Natural killer cell treated with Interleukin-12 subunit alpha and Interleukin-12 subunit beta and Interleukin-15 and Interleukin-18, amount 100 ng/mL, for 72 hours (primary cell): ENCODE data around the gene C14orf180. TPM values are rescaled to one million over a fixed set of nuclear protein-coding genes. Genes with fewer than 3 reads are reported as not detected.

ENCODE experiments used
- ATAC-seq, 2 donors: fragments of 150-1000 bp; cut with Tn5 transposase in 1 of 2; sonication (Bioruptor Pico), chemical (Tn5 transposase) in 1 of 2; 2 replicates each; pipeline ENCODE4 v1.10.0; 2021
- DNase-seq: peaks from one replicate; pipeline ENCODE4 v3.0.0; 2022; ENCODE audit warnings: low spot score
- H3K27ac Mint-ChIP-seq, 2 donors: 1 replicate in 1 of 2; 2 replicates in 1 of 2; pipeline ENCODE4 v1.8.0; 2022; ENCODE audit warnings: mixed read lengths in 2 of 2, mild to moderate bottlenecking in 1 of 2, moderate library complexity in 1 of 2
- H3K27me3 Mint-ChIP-seq, 2 donors: 1 replicate in 1 of 2; 2 replicates in 1 of 2; pipeline ENCODE4 v1.8.0; 2022; ENCODE audit warnings: mixed read lengths in 2 of 2
- H3K36me3 Mint-ChIP-seq: one replicate; pipeline ENCODE4 v1.8.0; 2022; ENCODE audit warnings: mixed read lengths
- H3K4me1 Mint-ChIP-seq, 2 donors: 1 replicate in 1 of 2; 2 replicates in 1 of 2; pipeline ENCODE4 v1.8.0; 2022; ENCODE audit warnings: low read depth in 2 of 2, mixed read lengths in 2 of 2, mild to moderate bottlenecking in 1 of 2
- H3K4me3 Mint-ChIP-seq: one replicate; pipeline ENCODE4 v1.8.0; 2022; ENCODE audit warnings: mixed read lengths
- H3K9me3 Mint-ChIP-seq: 2 replicates; pipeline ENCODE4 v1.8.0; 2022; ENCODE audit warnings: mixed read lengths
- total RNA-seq, 2 donors: library from RNA; stranded (reverse); gene quantifications; one replicate each; pipeline ENCODE4 v1.2.3, GENCODE V29; 2022

C14orf180 gene
- total RNA-seq, 2 donors from 2014 or later, result not detected

- peaks cover 0 to 5% of the 10 kb centered on the region in 2 donors for H3K27me3 Mint-ChIP-seq
- no peaks in the 10 kb centered on the region for H3K4me1 Mint-ChIP-seq
- no peaks in the 10 kb centered on the region for H3K36me3 Mint-ChIP-seq
- no peak overlapping the region for H3K4me3 Mint-ChIP-seq
- H3K9me3 Mint-ChIP-seq, result no peaks in the 10 kb centered on the region
- H3K27ac Mint-ChIP-seq, result no peak overlapping the region
- no peak for DNase-seq
- no peak for ATAC-seq
Measured at GRCh38 chr14:104561632-104562495, 17.7 kb upstream of the C14orf180 start.

- no peaks in the 10 kb centered on the region for H3K9me3 Mint-ChIP-seq
- H3K36me3 Mint-ChIP-seq, result no peaks in the 10 kb centered on the region
- ATAC-seq, result no peak
- no peak overlapping the region for H3K4me3 Mint-ChIP-seq
- H3K4me1 Mint-ChIP-seq, result no peaks in the 10 kb centered on the region
- no peak overlapping the region for H3K27ac Mint-ChIP-seq
- DNase-seq, result no peak
- H3K27me3 Mint-ChIP-seq, result peaks cover 0 to 5% of the 10 kb centered on the region in 2 donors
Measured at GRCh38 chr14:104562606-104563005, 17.0 kb upstream of the C14orf180 start.

- H3K4me1 Mint-ChIP-seq, result no peaks in the 10 kb centered on the region
- H3K36me3 Mint-ChIP-seq, result no peaks in the 10 kb centered on the region
- DNase-seq, result no peak
- no peak overlapping the region for H3K4me3 Mint-ChIP-seq
- peaks cover 0 to 5% of the 10 kb centered on the region in 2 donors for H3K27me3 Mint-ChIP-seq
- H3K9me3 Mint-ChIP-seq, result no peaks in the 10 kb centered on the region
- ATAC-seq, result no peak
- H3K27ac Mint-ChIP-seq, result no peak overlapping the region
Measured at GRCh38 chr14:104563191-104563741, 16.3 kb upstream of the C14orf180 start.

- H3K36me3 Mint-ChIP-seq, result no peaks in the 10 kb centered on the region
- ATAC-seq, result peak; percentile 48 to 64
- H3K9me3 Mint-ChIP-seq, result no peaks in the 10 kb centered on the region
- H3K4me3 Mint-ChIP-seq, result no peak overlapping the region
- no peak for DNase-seq
- H3K27me3 Mint-ChIP-seq, result peaks cover 0 to 5% of the 10 kb centered on the region in 2 donors
- H3K4me1 Mint-ChIP-seq, result no peaks in the 10 kb centered on the region
- H3K27ac Mint-ChIP-seq, result no peak overlapping the region
Measured at GRCh38 chr14:104563742-104564615, 15.6 kb upstream of the C14orf180 start.

- DNase-seq, result no peak
- no peaks in the 10 kb centered on the region for H3K4me1 Mint-ChIP-seq
- H3K27me3 Mint-ChIP-seq, result peaks cover 0 to 5% of the 10 kb centered on the region in 2 donors
- ATAC-seq, result no peak
- H3K4me3 Mint-ChIP-seq, result no peak overlapping the region
- no peaks in the 10 kb centered on the region for H3K9me3 Mint-ChIP-seq
- no peak overlapping the region for H3K27ac Mint-ChIP-seq
- no peaks in the 10 kb centered on the region for H3K36me3 Mint-ChIP-seq
Measured at GRCh38 chr14:104564744-104565679, 14.6 kb upstream of the C14orf180 start.

GRCh38 chr14:104567141-104567956 is 12.2 kb upstream of the C14orf180 start:
- ATAC-seq (no peak), DNase-seq (no peak)
- Mint-ChIP-seq H3K4me3 (no peak overlapping the region), H3K36me3 (no peaks in the 10 kb centered on the region), H3K4me1 (no peaks in the 10 kb centered on the region), H3K27ac (no peak overlapping the region), H3K27me3 (no peaks in the 10 kb centered on the region), H3K9me3 (no peaks in the 10 kb centered on the region)

GRCh38 chr14:104567957-104568225 is 11.7 kb upstream of the C14orf180 start:
- no peaks in the 10 kb centered on the region for H3K4me1 Mint-ChIP-seq
- no peak for ATAC-seq
- no peak overlapping the region for H3K4me3 Mint-ChIP-seq

GRCh38 chr14:104568620-104569019 is 10.9 kb upstream of the C14orf180 start:
- H3K27me3 Mint-ChIP-seq, result no peaks in the 10 kb centered on the region
- no peaks in the 10 kb centered on the region for H3K36me3 Mint-ChIP-seq
- no peak for ATAC-seq
- DNase-seq, result no peak
- no peak overlapping the region for H3K4me3 Mint-ChIP-seq
- no peaks in the 10 kb centered on the region for H3K4me1 Mint-ChIP-seq
- no peak overlapping the region for H3K27ac Mint-ChIP-seq
- no peaks in the 10 kb centered on the region for H3K9me3 Mint-ChIP-seq

More at GRCh38 chr14:104567957-104568225, 11.7 kb upstream of the C14orf180 start:
- Mint-ChIP-seq H3K27me3 (no peaks in the 10 kb centered on the region), H3K9me3 (no peaks in the 10 kb centered on the region), H3K36me3 (no peaks in the 10 kb centered on the region), H3K27ac (no peak overlapping the region)
- DNase-seq, result no peak

GRCh38 chr14:104569435-104569834 is 10.1 kb upstream of the C14orf180 start:
- no peak for ATAC-seq
- Mint-ChIP-seq H3K27ac (no peak overlapping the region), H3K4me1 (no peaks in the 10 kb centered on the region), H3K9me3 (no peaks in the 10 kb centered on the region), H3K27me3 (no peaks in the 10 kb centered on the region), H3K36me3 (no peaks in the 10 kb centered on the region), H3K4me3 (no peak overlapping the region)
- no peak for DNase-seq

- no peaks in the 10 kb centered on the region for H3K9me3 Mint-ChIP-seq
- no peaks in the 10 kb centered on the region for H3K36me3 Mint-ChIP-seq
- no peak overlapping the region for H3K27ac Mint-ChIP-seq
Measured at GRCh38 chr14:104571246-104571645, 8.3 kb upstream of the C14orf180 start.

GRCh38 chr14:104572024-104572626 is 7.4 kb upstream of the C14orf180 start:
- Mint-ChIP-seq H3K4me3 (no peak overlapping the region), H3K4me1 (no peaks in the 10 kb centered on the region), H3K9me3 (no peaks in the 10 kb centered on the region), H3K27me3 (no peaks in the 10 kb centered on the region), H3K36me3 (no peaks in the 10 kb centered on the region), H3K27ac (no peak overlapping the region)
- ATAC-seq (no peak), DNase-seq (no peak)

More at GRCh38 chr14:104571246-104571645, 8.3 kb upstream of the C14orf180 start:
- Mint-ChIP-seq H3K27me3 (no peaks in the 10 kb centered on the region), H3K4me1 (no peaks in the 10 kb centered on the region), H3K4me3 (no peak overlapping the region)
- ATAC-seq (no peak), DNase-seq (no peak)

GRCh38 chr14:104572668-104573067 is 6.9 kb upstream of the C14orf180 start:
- H3K36me3 Mint-ChIP-seq, result no peaks in the 10 kb centered on the region
- DNase-seq (no peak), ATAC-seq (no peak)
- no peaks in the 10 kb centered on the region for H3K4me1 Mint-ChIP-seq
- no peak overlapping the region for H3K27ac Mint-ChIP-seq
- H3K4me3 Mint-ChIP-seq, result no peak overlapping the region
- no peaks in the 10 kb centered on the region for H3K9me3 Mint-ChIP-seq
- no peaks in the 10 kb centered on the region for H3K27me3 Mint-ChIP-seq
